GM12878 (cell line): Measurements from ENCODE around the gene GANC. TPM values are rescaled to one million over a fixed set of nuclear protein-coding genes. Genes with fewer than 3 reads are reported as not detected.

ENCODE experiments used
- ATAC-seq: fragments of 200-7000 bp; cut with Tn5 transposase; 3 replicates; pipeline ENCODE4 v1.9.1; 2020; ENCODE audit warnings: mild to moderate bottlenecking, moderate library complexity
- BruUV-seq: library from RNA; stranded (reverse); fragments of 400-500 nt; replicated peaks from 2 replicates; lab custom pipeline; 2021; lab: Mats Ljungman, UMichigan
- CTCF ChIA-PET: fragments of 300-600 bp; sonication (Branson Sonifier 250); formaldehyde crosslinking; extraction: SDS; loops from one replicate; lab custom pipeline; 2021; ENCODE audit warnings: inconsistent platforms; lab: Yijun Ruan, JAX
- POLR2A ChIA-PET: fragments of 350-600 bp; formaldehyde crosslinking; extraction: SDS; loops from one replicate; lab custom pipeline; 2021; ENCODE audit warnings: inconsistent platforms; lab: Charles Lee
- RAD21 ChIA-PET: fragments of 300-600 bp; sonication (Branson Sonifier 250); formaldehyde crosslinking; loops from one replicate; lab custom pipeline; 2023; ENCODE audit warnings: antibody characterized with exemption; ENCODE audit not compliant: unreplicated experiment; lab: Charles Lee
- SMC1A ChIA-PET: fragments of 300-600 bp; sonication (Branson Sonifier 250); formaldehyde crosslinking; loops from one replicate; lab custom pipeline; 2023; ENCODE audit not compliant: unreplicated experiment, uncharacterized antibody; lab: Charles Lee
- DNase-seq: peaks from one replicate; pipeline ENCODE4 v3.0.0-alpha.2; 2011; ENCODE audit warnings: low read depth, low spot score
- FAIRE-seq: peaks from 3 replicates; lab custom pipeline; 2011; peaks lifted over from hg19 to GRCh38; lab: Jason Lieb, UNC
- H2AFZ ChIP-seq: 2 replicates; pipeline ENCODE4 v1.6.0; 2011; ENCODE audit warnings: low read depth, low read length, control low read depth; ENCODE audit not compliant: control insufficient read depth
- H3K27ac ChIP-seq: 2 replicates; pipeline ENCODE4 v1.5.1; 2011; ENCODE audit warnings: control low read depth; ENCODE audit not compliant: control insufficient read depth, insufficient read depth
- H3K27me3 ChIP-seq, 2 experiments: replicated peaks in 1 of 2; 2 replicates each; pipeline versions ENCODE4 v1.6.0 to v1.6.1; 2011; ENCODE audit warnings: low read length in 1 of 2; ENCODE audit not compliant: control insufficient read depth in 2 of 2, insufficient read depth in 2 of 2
- H3K36me3 ChIP-seq, 2 experiments: 2 replicates each; pipeline ENCODE4 v1.5.1; 2011; ENCODE audit warnings: low read length in 1 of 2; ENCODE audit not compliant: control insufficient read depth in 2 of 2, insufficient read depth in 2 of 2
- H3K4me1 ChIP-seq: 2 replicates; pipeline ENCODE4 v1.6.1; 2011; ENCODE audit warnings: mild to moderate bottlenecking, low read length, moderate library complexity, mixed read lengths; ENCODE audit not compliant: control insufficient read depth, insufficient read depth
- H3K4me2 ChIP-seq: 2 replicates; pipeline ENCODE4 v1.6.0; 2011; ENCODE audit warnings: control low read depth; ENCODE audit not compliant: control insufficient read depth, insufficient read depth
- H3K4me3 ChIP-seq: fragments of 200-600 bp; sonication (generic); 2 replicates; pipeline ENCODE4 v1.5.1; 2016
- H3K79me2 ChIP-seq: 2 replicates; pipeline ENCODE4 v1.6.0; 2011; ENCODE audit warnings: low read length; ENCODE audit not compliant: control insufficient read depth, insufficient read depth
- H3K9ac ChIP-seq: 2 replicates; pipeline ENCODE4 v1.8.0; 2011; ENCODE audit warnings: low read length, control low read depth, mixed read lengths; ENCODE audit not compliant: control insufficient read depth, insufficient read depth
- H3K9me3 ChIP-seq: replicated peaks from 3 replicates; pipeline ENCODE4 v1.5.1; 2011; ENCODE audit warnings: mild to moderate bottlenecking, low read length; ENCODE audit not compliant: control insufficient read depth, insufficient read depth
- H4K20me1 ChIP-seq: 2 replicates; pipeline ENCODE4 v1.6.0; 2011; ENCODE audit not compliant: control insufficient read depth, insufficient read depth
- ATF7 ChIP-seq: fragments of 450-650 bp; IDR thresholded peaks from 2 replicates; pipeline ENCODE4 v1.6.1; 2016; ENCODE audit warnings: low read depth, mild to moderate bottlenecking
- FOS ChIP-seq: IDR thresholded peaks from 3 replicates; pipeline ENCODE4 v1.6.1; 2011; ENCODE audit warnings: borderline replicate concordance; ENCODE audit not compliant: insufficient read length; ENCODE audit errors: extremely low read depth
- FOXM1 ChIP-seq: IDR thresholded peaks from 2 replicates; pipeline ENCODE4 v1.6.1; 2012; ENCODE audit warnings: low read depth, mild to moderate bottlenecking, inconsistent platforms, low read length, moderate library complexity
- SIX5 ChIP-seq: IDR thresholded peaks from 2 replicates; pipeline ENCODE4 v1.6.1; 2011; ENCODE audit warnings: mild to moderate bottlenecking, low read depth, low read length, moderate library complexity; ENCODE audit not compliant: severe bottlenecking
- SMAD1 ChIP-seq: fragments of 450-650 bp; IDR thresholded peaks from 2 replicates; pipeline ENCODE4 v1.6.1; 2018; ENCODE audit warnings: mild to moderate bottlenecking, low read depth; ENCODE audit not compliant: partially characterized antibody
- SP1 ChIP-seq: IDR thresholded peaks from one replicate; pipeline ENCODE4 v1.6.1; 2011; ENCODE audit warnings: low read depth, low read length
- SRF ChIP-seq, 2 experiments: IDR thresholded peaks; 2 replicates each; pipeline ENCODE4 v1.6.1; 2011; ENCODE audit warnings: low read depth in 2 of 2, low read length in 2 of 2, mild to moderate bottlenecking in 1 of 2, moderate library complexity in 1 of 2
- TBL1XR1 ChIP-seq: IDR thresholded peaks from 2 replicates; pipeline ENCODE4 v1.6.1; 2012; ENCODE audit warnings: low read depth, low read length, improper control_type of control experiment
- YBX1 ChIP-seq: fragments of 450-650 bp; IDR thresholded peaks from 2 replicates; pipeline ENCODE4 v1.6.1; 2016; ENCODE audit warnings: antibody characterized with exemption
- ZBED1 ChIP-seq: IDR thresholded peaks from 2 replicates; pipeline ENCODE4 v1.6.1; 2016; ENCODE audit warnings: borderline replicate concordance
- WGBS: methylation state at CpG from one replicate; pipeline ENCODE4 v1.1.6; 2016; ENCODE audit warnings: low lambda C conversion rate; ENCODE audit not compliant: insufficient replicate concordance, insufficient coverage; ENCODE audit errors: missing lambda C conversion rate; 5-methylcytosine and 5-hydroxymethylcytosine counted together
- in situ Hi-C: fragments of 300-500 bp; cut with MboI; formaldehyde crosslinking; loops from 9 replicates; pipeline ENCODE4 v1.14.3; 2018; ENCODE audit warnings: mixed read lengths
- intact Hi-C: fragments of 100-400 bp; cut with micrococcal nuclease; formaldehyde crosslinking; loops from one replicate; pipeline ENCODE4 v1.14.2; 2022; ENCODE audit not compliant: unreplicated experiment
- polyA plus RNA-seq, 11 experiments: library from polyadenylated mRNA; depleted of rRNA in 4 of 11; unstranded in 6 of 11; stranded (reverse) in 5 of 11; fragments of >200 nt; fragmentation: Nextera tagmentation in 4 of 11; fragmentation: Illumina TruSeq in 1 of 11; extraction: Ambion mirVana in 4 of 11; extraction: Trizol in 1 of 11; gene quantifications; 1 replicate in 1 of 11; 2 replicates in 10 of 11; pipeline versions ENCODE4 v1.2.1 to v1.2.3, GENCODE V29; 2011 to 2016; ENCODE audit warnings: inconsistent platforms in 2 of 11, missing spikeins in 2 of 11, low read depth in 1 of 11
- total RNA-seq, 4 experiments: library from RNA; depleted of rRNA in 3 of 4; stranded (reverse); fragments of >200 nt in 3 of 4; fragmentation: Illumina TruSeq in 1 of 4; extraction: Trizol in 1 of 4; gene quantifications; 2 replicates each; pipeline versions ENCODE4 v1.2.1 to v1.2.3, GENCODE V29; 2013 to 2021
- TF ChIP-seq, protein P1 (sequence below): fragments of 450-650 bp; IDR thresholded peaks from 2 replicates; pipeline ENCODE4 v1.6.1; 2014; ENCODE audit warnings: mild to moderate bottlenecking
- TF ChIP-seq, protein P2 (sequence below): IDR thresholded peaks from 2 replicates; pipeline ENCODE4 v1.6.1; 2011; ENCODE audit warnings: mild to moderate bottlenecking, low read depth, low read length, moderate library complexity; ENCODE audit not compliant: insufficient replicate concordance
- TF ChIP-seq, protein P3 (sequence below): IDR thresholded peaks from 2 replicates; pipeline ENCODE4 v1.6.1; 2012; ENCODE audit warnings: low read depth, low read length, improper control_type of control experiment
- TF ChIP-seq, protein P4 (sequence below): fragments of 450-650 bp; IDR thresholded peaks from 2 replicates; pipeline ENCODE4 v1.6.1; 2016; ENCODE audit warnings: mild to moderate bottlenecking, moderate library complexity, borderline replicate concordance
- TF ChIP-seq, protein P5 (sequence below): IDR thresholded peaks from 2 replicates; pipeline ENCODE4 v1.6.1; 2011; ENCODE audit warnings: low read depth, low read length, improper control_type of control experiment, borderline replicate concordance
- TF ChIP-seq, protein P6 (sequence below): IDR thresholded peaks from 2 replicates; pipeline ENCODE4 v1.6.1; 2012; ENCODE audit warnings: low read depth, low read length, improper control_type of control experiment

Gene GANC
- total and polyA plus RNA-seq, 10 of the 15 experiments (the other 5 are each of a cell fraction or from before 2014, with no cell fraction given), result 11.3 to 35.3 (median 23.0) TPM

DNA sequence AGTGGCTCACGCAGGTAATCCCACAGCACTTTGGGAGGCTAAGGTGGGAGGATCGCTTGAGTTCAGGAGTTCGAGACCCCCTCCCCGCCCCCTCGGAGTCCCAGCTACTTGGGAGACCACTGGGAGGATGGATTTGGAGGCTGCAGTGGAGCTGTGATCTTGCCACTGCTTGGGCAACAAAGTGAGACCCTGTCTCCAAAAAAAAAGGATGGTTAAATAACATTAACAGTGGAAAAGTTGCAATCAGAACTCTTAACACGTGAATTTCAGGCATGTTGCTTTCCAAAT, 1.6 kb downstream of the GANC start:
- Histone ChIP-seq H3K9ac (peak overlapping the region; percentile 97), H3K4me2 (peak overlapping the region; percentile 98), H3K4me3 (peak overlapping the region; percentile 85), H2AFZ (peak overlapping the region; percentile 96), H3K27me3 (no peaks in the 10 kb centered on the region), H3K27ac (peak overlapping the region; percentile 95), H3K36me3 (no peaks in the 10 kb centered on the region; a peak in 2 of 4 replicates), H3K9me3 (no peaks in the 10 kb centered on the region), H4K20me1 (no peaks in the 10 kb centered on the region), H3K4me1 (no peaks in the 10 kb centered on the region; the same call in 1 of the 2 replicates), H3K79me2 (peaks cover 61% of the 10 kb centered on the region)
- CTCF ChIA-PET, result interaction anchor here (0.8 to 1.4 kb wide), 3 partner anchors 12 to 136 kb away, joined by 3 read pairs; no protein-coding TSS in a partner anchor
- no peak for ATAC-seq
- intact Hi-C loops (no loop called here), in situ Hi-C loops (loop anchor here (25.0 kb wide), 1 partner anchor 1513 kb away; the partner anchor contains the start of genes ELL3 and SERF2)
- no peak for DNase-seq
- no TSS peak for BruUV-seq
- POLR2A ChIA-PET, result interaction anchor here (1.1 kb wide), 1 partner anchor 67 kb away, joined by 3 read pairs; no protein-coding TSS in a partner anchor
- TF ChIP-seq YBX1, result no peak
- no peak for TF ChIP-seq SMAD1
- TF ChIP-seq, protein P1, sequence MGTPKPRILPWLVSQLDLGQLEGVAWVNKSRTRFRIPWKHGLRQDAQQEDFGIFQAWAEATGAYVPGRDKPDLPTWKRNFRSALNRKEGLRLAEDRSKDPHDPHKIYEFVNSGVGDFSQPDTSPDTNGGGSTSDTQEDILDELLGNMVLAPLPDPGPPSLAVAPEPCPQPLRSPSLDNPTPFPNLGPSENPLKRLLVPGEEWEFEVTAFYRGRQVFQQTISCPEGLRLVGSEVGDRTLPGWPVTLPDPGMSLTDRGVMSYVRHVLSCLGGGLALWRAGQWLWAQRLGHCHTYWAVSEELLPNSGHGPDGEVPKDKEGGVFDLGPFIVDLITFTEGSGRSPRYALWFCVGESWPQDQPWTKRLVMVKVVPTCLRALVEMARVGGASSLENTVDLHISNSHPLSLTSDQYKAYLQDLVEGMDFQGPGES, result no peak
- TF ChIP-seq TBL1XR1, result no peak
- TF ChIP-seq, protein P2, sequence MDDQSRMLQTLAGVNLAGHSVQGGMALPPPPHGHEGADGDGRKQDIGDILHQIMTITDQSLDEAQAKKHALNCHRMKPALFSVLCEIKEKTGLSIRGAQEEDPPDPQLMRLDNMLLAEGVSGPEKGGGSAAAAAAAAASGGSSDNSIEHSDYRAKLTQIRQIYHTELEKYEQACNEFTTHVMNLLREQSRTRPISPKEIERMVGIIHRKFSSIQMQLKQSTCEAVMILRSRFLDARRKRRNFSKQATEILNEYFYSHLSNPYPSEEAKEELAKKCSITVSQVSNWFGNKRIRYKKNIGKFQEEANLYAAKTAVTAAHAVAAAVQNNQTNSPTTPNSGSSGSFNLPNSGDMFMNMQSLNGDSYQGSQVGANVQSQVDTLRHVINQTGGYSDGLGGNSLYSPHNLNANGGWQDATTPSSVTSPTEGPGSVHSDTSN, result no peak
- no peak for TF ChIP-seq FOS
- TF ChIP-seq, protein P3, sequence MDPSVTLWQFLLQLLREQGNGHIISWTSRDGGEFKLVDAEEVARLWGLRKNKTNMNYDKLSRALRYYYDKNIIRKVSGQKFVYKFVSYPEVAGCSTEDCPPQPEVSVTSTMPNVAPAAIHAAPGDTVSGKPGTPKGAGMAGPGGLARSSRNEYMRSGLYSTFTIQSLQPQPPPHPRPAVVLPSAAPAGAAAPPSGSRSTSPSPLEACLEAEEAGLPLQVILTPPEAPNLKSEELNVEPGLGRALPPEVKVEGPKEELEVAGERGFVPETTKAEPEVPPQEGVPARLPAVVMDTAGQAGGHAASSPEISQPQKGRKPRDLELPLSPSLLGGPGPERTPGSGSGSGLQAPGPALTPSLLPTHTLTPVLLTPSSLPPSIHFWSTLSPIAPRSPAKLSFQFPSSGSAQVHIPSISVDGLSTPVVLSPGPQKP, result no peak
- TF ChIP-seq, protein P4, sequence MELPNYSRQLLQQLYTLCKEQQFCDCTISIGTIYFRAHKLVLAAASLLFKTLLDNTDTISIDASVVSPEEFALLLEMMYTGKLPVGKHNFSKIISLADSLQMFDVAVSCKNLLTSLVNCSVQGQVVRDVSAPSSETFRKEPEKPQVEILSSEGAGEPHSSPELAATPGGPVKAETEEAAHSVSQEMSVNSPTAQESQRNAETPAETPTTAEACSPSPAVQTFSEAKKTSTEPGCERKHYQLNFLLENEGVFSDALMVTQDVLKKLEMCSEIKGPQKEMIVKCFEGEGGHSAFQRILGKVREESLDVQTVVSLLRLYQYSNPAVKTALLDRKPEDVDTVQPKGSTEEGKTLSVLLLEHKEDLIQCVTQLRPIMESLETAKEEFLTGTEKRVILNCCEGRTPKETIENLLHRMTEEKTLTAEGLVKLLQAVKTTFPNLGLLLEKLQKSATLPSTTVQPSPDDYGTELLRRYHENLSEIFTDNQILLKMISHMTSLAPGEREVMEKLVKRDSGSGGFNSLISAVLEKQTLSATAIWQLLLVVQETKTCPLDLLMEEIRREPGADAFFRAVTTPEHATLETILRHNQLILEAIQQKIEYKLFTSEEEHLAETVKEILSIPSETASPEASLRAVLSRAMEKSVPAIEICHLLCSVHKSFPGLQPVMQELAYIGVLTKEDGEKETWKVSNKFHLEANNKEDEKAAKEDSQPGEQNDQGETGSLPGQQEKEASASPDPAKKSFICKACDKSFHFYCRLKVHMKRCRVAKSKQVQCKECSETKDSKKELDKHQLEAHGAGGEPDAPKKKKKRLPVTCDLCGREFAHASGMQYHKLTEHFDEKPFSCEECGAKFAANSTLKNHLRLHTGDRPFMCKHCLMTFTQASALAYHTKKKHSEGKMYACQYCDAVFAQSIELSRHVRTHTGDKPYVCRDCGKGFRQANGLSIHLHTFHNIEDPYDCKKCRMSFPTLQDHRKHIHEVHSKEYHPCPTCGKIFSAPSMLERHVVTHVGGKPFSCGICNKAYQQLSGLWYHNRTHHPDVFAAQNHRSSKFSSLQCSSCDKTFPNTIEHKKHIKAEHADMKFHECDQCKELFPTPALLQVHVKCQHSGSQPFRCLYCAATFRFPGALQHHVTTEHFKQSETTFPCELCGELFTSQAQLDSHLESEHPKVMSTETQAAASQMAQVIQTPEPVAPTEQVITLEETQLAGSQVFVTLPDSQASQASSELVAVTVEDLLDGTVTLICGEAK, result no peak
- TF ChIP-seq ATF7, result no peak
- TF ChIP-seq, protein P5, sequence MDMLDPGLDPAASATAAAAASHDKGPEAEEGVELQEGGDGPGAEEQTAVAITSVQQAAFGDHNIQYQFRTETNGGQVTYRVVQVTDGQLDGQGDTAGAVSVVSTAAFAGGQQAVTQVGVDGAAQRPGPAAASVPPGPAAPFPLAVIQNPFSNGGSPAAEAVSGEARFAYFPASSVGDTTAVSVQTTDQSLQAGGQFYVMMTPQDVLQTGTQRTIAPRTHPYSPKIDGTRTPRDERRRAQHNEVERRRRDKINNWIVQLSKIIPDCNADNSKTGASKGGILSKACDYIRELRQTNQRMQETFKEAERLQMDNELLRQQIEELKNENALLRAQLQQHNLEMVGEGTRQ, result no peak
- TF ChIP-seq SP1, result no peak
- no peak for TF ChIP-seq SRF (IDR thresholded peaks at IDR 0.05; ENCODE audit: low read depth in 2 of 2, low read length in 2 of 2)
- no peak for TF ChIP-seq SIX5
- TF ChIP-seq ZBED1, result no peak
- TF ChIP-seq, protein P6, sequence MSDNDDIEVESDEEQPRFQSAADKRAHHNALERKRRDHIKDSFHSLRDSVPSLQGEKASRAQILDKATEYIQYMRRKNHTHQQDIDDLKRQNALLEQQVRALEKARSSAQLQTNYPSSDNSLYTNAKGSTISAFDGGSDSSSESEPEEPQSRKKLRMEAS, result no peak
- no peak for TF ChIP-seq FOXM1
- no peak for FAIRE-seq
- WGBS, result 2% methylated on average over 6 of the region's 6 CpGs
- SMC1A ChIA-PET, result interaction anchor here (2.3 to 2.6 kb wide), 2 partner anchors 15 to 53 kb away, joined by 5 to 9 read pairs; no protein-coding TSS in a partner anchor
- RAD21 ChIA-PET, result no interaction called here
